SKM-1 treated with dmso at 0.1 percent for 144 hours (cell line): ENCODE results near the gene SAP30L.

Experiments
- DNase-seq: peaks from one replicate; lab custom pipeline; 2025; ENCODE audit not compliant: unreplicated experiment; lab: John Stamatoyannopoulos, UW

Gene SAP30L, protein sequence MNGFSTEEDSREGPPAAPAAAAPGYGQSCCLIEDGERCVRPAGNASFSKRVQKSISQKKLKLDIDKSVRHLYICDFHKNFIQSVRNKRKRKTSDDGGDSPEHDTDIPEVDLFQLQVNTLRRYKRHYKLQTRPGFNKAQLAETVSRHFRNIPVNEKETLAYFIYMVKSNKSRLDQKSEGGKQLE

DNA sequence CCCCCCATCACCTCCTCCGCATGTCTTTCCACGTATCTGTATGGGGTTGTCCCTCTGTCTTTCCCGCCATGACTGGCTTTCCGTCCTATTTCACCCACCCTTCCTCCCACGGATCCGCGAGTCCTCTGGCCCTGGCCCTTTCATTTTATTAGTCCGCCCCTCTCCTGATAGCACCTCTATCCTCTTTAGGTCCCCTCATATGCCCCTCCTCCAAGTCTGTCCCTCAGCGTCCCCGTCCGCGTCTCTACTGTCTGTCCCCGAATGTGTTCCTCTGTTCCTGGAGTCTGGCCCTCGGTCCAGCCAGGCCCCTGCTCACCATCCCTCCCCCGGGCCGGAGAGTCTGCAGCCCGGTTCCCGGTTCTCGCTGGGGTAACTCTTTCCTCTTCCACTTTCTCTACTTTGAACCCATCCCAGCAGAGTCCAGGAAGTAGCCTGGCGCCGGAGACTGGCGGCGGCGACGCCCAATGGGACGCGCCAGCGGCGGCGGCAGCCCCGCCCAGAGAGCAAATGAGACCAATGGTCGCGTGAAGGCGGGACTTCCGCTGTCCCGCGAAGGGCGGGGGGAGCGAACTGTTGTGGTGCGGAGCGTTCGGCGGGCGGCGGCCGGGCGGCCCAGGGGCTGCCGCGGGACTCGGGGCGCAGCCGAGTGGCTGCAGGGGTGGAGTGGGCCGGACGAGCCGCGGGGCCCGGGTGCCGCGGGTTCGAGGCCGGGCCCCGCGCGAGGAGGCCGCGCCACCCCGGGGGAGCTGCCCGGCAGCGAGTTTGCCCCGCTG lies at the start of gene SAP30L:
TSS of gene SAP30L (plus strand) at position 576 of the 773 bp plus-strand sequence. CDS start 608 bp downstream, outside the sequence.
- peak; percentile 92 for DNase-seq

DNA sequence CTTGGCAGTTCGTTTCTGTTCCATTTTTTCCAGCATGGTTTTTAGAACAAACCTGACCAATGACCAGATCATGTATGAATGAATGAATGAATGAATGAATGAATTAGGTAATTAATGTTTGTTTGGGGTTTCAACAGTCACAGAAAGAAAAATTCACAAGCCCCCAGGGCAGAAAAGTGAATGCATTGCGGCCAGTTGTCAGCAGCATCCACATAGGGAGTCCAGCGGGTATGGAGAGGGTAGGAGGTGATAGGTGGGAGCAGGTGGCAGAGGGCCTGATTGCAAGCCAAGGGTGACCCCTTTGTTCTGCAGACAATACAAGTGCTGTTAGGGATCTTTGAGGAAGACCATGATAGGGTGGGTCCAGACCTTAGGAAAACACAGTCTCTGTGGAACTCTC lies 49.7 kb upstream of the SAP30L start:
- no peak for DNase-seq

DNA sequence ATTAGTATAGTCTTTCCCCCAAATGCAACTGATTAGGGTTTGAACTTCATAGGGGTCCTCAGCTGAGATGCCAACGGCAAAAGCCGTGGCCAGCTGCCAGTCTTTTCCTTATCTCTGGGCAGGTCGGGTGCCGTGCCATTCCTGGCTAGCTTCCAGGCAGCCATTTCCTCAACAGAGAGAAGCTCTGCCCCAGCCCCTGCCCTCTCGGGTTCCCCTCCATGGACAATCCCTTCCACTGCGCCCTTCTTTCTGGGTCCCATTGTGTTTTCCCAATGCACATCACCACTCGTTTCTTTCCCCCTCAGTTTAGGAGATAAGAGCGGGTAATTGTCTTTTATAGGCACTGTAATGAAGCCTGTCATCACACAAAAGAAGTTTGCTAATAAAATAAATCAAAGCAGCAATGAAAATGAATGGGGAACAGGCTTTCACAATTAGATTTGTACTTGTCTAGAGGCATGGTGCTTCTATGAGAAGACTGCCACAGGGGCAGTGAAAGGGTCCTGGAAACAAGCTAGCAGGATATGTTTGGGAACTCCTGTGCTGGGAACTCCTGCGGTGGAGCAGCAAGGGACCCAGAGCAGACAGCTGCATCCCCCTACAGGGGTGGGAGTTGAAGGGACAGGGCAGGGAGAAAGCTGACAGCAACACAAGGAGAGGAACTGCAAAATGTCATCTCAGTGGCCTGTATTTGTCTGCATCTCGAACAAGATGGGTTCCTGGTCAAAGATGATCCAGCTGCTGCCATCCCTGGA lies 48.0 kb upstream of the SAP30L start:
- DNase-seq: no peak

DNA sequence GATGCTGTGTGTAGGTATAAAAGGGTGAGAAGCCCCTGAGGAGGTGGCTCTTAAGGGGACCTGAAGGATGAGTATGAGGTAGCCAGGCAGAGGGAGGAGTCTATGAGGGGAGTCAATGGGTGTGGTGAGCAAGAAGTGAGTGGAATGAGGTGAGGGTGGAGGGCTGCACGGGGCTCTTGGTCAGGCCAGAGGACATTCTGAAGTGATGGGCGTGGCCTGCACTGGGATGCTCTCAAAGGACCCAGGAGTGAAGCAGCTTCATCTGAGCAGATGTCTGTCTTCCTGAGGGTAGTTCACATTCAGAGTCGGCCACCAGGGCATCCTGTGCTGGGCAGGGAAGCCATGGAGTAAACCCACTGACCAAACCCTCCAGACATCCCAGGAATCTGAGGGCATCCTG lies 45.1 kb upstream of the SAP30L start:
- DNase-seq: no peak

DNA sequence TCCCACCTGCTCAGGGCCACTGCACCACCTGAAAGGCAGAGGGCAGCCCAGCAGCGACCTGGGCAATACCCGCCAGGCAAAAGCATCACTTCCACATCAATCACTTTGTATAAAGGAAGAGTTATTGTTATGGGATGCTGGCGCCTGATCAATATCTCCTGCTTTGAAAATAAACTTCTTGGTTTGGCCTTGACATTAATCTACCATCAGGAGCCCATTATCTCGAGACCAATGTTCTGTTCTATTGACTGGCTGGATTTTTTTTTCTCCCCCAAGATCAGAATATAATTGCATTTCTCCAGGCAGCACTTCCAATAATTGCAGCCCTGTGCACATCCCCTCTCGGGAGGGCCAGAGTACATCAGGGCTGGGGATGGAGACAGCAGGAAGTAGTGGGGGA lies 44.4 kb upstream of the SAP30L start:
- no peak for DNase-seq

DNA sequence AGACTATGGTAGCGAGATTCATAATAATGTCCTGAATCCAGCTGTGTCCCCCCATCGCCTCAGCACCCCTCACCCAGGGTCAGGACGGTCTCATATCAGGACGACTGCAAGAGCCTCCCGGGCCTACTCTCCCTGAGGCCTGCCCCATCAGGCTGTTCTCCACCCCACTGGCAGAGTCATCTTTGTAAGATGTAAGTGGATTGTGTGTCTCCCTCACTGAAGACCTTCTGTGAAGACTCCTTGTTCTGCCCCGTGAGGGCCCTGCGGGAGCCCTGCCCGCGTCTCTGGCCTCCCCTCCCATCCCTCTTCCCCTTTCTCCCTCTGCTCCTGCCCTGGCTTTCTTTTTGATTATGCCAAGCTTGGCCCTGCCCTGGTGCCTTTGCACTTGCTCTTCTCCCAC lies 43.9 kb upstream of the SAP30L start:
- DNase-seq: no peak

DNA sequence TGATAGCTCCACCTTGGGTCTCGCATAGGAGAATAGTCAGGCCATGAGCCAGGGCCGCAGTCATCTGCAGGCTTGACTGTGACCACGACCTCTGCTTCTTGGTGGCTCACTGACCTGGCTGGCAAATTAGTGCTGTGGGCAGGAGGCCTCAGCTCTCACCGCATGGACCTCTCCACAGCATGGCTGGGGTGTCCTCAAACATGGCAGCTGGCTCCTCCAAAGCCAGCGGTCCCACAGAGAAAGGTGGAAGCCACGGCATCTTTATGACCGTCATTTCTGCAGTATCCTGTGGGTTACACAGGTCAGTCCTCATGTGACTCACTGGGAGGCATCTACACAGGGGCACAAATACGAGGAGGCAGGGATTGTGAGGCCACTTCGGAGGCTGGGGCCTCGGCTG lies 43.2 kb upstream of the SAP30L start:
- DNase-seq: no peak

DNA sequence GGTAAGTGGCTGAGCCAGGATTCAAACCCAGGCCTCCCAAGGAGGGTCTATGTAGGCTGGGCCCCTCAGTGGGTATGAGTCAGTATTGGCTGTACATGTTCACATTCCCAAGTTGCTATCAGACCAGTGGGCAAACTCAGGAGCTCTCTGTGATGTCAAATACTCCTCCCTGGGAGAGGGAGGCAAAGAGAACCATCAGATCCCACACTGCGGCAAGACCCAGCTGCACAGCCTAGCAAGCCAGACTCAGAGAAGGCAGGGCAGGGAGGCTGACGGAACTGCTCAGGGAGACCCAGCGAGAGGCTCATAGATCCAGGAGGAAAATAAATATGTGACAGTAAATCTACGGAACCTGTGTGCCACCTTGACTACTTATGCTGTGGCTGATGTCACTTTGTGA lies 42.6 kb upstream of the SAP30L start:
- no peak for DNase-seq

DNA sequence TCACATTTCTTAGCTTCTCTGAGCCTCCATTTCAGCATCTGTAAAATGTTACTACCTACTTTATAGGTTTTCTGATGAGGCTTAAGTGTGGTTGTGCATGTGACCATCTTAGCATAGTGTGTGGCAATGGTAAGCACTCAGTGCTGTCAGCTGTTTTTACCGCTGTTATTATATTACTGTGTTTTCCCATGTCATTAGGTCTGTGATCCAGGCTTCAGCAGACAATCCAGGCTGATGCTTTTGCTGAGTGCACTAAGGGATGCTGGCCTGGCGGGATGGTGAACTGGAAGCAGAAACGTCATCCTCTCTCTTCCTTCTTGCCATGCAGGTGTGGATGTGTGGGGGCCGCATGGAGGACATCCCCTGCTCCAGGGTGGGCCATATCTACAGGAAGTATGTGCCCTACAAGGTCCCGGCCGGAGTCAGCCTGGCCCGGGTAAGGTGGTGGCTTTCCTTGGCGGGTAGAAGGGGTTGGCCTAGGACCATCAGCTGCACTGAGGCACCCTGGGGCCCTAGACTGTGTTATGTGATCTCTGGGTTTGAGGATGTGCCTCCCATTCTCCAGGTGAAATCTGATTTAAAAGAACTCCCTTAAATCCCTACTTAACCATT lies 41.9 kb upstream of the SAP30L start:
- DNase-seq: no peak

DNA sequence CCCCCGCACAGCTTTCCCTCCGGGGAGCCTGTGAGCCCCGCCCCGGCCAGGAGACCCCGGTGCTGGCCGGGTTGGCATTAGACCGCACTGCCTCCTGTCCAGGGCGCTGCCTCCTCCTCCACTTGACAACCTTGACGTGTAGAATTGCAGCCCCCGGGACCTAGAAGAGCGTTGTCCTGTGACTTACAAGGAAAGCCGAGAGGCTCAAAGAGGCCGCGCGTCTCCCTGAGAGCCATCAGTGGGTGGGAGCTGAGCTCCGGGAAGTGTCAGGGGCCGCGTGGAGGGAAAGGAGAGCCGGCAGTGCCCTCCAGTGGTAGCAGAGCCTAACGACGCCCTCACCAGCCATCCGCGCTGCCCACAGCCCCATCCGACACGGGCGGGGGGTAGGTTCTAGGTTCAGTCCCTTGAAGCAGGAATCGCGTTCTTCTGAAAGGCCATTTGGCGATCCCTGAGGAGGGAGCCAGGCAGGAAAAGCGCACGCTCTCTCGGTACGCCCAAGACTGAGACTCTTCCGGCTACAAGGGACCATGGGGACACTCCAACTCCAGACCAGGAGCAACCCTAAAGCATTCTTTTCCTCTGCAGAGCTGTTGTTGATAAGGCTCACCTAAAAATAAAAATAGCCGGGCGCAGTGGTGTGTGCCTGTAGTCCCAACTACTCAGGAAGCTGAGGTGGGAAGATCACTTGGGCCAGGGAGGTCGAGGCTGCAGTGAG lies 40.6 kb upstream of the SAP30L start:
- DNase-seq: peak; percentile 68

DNA sequence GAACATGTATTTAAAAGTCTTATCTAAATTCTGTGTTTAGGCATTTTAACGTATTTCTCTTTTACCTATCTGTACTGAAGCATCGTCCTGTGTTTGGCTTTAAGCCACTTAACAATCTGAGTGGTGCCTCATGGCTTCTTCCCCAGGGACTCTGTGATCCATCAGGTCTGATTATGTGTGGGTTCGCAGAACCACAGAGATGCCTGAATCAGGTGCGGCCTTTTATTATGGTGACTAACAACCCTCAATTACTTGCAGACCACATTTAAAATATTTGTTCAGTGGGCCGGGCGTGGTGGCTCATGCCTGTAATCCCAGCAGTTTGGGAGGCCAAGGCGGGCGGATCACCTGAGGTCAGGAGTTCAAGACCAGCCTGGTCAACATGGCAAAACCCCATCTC lies 39.6 kb upstream of the SAP30L start:
- no peak for DNase-seq

DNA sequence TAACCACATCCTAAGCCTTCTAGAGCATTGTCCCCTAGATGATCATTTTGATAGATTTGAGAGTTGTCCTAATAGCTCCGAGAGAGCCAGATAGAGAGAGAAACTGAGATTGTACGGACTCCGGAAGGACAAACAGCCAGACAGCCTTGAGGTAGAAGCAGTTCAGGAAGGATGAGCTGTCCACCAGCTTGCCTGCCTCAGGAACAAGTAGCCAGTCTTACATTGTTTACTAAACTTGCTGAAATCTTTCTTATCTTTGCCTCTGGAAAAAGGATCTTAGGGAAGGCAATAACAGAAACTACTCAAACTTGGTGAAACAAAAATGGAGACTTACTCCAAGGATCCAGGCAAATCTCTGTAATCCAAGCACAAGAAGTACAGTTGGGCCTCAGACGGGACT lies 39.0 kb upstream of the SAP30L start:
- no peak for DNase-seq

DNA sequence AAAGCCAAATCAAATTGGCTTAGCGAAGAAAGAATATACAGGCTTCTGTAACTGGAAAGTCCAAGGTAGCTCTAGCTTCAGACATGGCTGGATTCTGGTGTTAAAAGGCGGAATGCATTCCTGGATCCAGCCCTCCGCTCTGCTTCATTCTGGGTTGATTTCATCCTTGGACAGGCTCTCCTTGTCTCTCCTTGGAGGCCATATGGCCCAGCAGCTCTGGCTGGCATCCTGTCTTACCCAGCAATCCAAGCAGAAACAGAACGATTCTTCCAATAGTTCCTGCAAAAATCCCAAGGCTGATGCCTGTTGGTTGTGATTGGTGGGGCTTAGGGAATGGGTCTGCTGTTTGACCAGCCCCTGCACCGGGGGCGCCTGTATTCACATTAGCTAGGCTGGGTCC lies 37.0 kb upstream of the SAP30L start:
- DNase-seq: no peak

DNA sequence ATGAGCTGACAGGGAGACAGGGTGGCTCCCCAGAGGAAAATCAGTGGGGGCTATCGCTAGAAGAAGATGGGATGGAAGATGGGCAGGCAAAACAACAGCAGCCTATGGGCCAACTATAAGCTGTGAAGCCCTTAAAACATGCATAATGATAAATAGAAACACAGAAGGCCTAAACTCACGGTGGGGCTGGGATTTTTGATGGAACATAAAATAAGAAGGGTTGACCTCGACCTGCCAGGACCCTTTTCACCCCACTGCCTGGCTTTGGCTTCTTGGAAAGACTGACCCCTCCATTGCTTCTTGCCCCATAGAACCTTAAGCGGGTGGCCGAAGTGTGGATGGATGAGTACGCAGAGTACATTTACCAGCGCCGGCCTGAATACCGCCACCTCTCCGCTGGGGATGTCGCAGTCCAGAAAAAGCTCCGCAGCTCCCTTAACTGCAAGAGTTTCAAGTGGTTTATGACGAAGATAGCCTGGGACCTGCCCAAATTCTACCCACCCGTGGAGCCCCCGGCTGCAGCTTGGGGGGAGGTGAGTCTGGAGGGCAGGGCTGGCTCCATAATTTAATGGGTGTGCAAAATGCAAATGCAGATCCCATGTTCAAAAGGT lies 36.5 kb upstream of the SAP30L start:
- DNase-seq: no peak

DNA sequence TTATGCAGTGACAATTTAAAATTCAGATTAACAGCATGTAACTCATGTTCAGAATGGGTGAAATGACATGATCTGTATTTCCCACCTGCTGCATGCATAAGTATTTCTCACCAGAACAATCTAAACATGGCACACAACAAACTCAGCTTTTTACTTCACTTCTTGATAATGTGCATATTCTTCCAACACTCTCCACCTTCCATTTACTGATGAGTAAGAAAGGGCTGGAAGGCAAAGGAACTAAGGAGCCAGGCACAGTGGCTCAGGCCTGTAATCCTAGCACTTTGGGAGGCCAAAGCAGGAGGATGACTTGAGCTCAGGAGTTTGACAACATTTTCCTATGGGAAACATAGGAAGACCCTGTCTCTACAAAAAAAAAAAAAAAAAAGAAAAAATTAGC lies 35.8 kb upstream of the SAP30L start:
- no peak for DNase-seq

DNA sequence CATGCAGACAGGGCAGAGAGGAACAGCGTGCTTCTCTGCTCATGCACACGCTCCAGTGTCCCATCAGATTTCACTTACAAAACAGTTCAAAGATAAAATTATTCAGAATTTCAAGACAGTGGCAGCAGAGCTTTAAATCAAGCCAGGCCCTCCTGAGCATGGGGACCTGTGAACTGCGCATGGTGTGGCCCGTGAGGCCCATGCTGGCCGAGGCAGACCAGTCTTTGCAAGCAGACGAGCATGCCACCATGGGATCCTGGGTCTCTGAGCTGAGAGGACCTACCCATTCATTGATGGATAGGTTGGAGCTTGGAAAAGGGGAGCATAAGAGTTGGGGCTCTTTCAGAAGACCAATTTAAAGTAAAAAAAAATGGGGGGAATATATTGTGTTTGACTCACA lies 35.0 kb upstream of the SAP30L start:
- no peak for DNase-seq

DNA sequence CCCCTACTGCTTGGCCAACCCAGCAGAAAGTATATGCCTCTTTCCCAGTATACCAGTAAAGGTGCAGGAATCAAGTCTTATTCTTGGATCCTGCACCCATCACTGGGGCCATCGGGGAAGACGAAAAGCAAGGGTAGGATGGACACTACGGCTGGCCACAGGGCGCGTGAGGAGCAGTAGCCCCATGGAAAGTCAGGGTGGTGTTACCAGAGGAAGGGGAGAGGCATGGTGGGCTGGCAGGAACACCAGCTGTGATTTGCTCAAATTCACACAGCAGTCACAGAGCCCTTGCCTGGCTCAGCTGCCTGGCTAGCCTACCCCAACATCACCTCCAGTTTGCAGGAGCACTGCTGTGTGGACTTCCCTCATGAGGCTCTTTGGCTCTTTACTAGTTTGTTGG lies 34.5 kb upstream of the SAP30L start:
- no peak for DNase-seq

DNA sequence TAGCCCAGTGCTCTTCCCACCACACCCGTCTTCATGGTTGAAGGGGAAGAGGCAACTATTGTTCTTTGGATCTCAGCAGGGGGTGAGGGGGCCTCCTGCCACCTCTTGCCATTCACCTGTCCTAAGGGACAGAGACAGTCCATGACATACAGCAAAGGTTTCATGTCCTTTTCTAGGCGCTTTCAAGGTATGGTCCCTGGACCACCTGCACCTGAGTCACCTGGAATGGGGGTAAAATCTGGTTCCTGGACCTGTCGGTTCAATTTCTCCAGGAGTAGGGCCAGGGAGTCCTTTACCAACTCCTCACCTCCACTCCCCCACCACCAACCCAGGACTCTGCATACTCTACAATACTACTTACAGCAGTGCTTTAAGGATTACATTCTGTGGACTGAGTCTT lies 33.5 kb upstream of the SAP30L start:
- DNase-seq: no peak

DNA sequence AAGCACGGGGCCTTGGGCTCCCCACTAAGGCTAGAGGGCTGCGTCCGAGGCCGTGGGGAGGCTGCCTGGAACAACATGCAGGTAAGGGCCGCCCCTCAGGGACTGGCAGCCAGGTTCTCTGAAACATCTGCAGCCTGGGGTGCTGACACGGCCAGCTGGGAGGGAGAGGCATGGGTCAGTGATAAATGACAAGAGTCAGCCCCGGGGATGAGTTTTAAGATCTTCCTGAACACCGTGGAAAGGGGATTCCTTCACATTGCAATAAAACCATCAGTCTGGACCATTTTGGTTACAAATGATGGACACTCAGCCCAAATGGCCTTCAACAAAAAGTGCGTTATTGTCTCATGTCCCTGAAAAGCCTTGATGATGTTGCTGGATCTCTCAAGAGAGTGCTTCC lies 32.9 kb upstream of the SAP30L start:
- no peak for DNase-seq

DNA sequence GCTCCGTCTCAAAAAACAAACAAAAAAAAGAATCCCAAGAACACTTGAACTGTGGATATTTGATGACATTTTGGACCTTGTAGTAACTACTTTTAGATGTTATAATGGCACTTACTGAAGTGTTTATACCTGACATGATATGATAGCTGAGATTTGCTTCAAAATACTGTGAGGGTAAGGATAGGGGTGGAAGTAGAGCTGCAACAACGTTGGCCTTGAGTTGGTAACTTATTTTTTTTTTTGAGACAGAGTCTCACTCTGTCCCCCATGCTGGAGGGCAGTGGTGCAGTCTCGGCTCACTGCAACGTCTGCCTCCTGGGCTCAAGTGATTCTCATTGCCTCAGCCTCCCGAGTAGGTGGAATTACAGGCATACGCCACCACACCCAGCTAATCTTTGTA lies 30.7 kb upstream of the SAP30L start:
- no peak for DNase-seq

DNA sequence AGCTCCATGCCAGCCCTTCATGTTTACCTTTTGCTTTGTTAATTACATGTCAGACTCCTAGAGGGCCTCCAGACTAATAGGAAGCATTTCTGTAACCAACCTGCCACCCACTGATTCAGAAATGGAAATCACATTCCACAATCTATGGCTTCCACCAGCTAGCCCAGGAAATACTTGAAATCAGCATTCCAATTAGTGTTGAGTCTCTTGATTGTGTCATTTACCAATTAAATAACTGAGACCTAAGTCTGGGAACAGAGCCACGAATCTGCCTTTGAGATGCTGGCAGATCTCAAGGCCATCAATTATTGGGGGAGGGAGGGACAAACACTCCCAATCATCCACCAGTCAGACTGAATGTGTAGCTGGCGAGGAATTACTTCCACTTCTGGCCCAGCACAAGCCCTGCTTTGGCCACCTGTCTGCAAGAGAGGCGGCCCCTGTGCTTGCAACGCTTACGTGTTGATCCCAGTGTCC lies 27.4 kb upstream of the SAP30L start:
- no peak for DNase-seq
